GM10248 (cell line): ENCODE results near the gene ROBO1.
A peak's percentile ranks its signal among the peaks of the same experiment; 100 is the strongest.

Experiments
- CTCF ChIA-PET: fragments of 300-600 bp; sonication (Branson Sonifier 250); formaldehyde crosslinking; extraction: SDS; loops from one replicate; lab custom pipeline; 2021; ENCODE audit warnings: antibody characterized with exemption; lab: Yijun Ruan, JAX
- POLR2A ChIA-PET: fragments of 350-650 bp; sonication (Branson Sonifier 250); formaldehyde crosslinking; extraction: SDS; loops from one replicate; lab custom pipeline; 2020; ENCODE audit warnings: antibody characterized with exemption; lab: Yijun Ruan, JAX
- DNase-seq: peaks from one replicate; pipeline ENCODE4 v3.0.0; 2012; ENCODE audit errors: extremely low spot score
- CTCF ChIP-seq: IDR thresholded peaks from 2 replicates; pipeline ENCODE4 v1.5.1; 2012; ENCODE audit warnings: mild to moderate bottlenecking, low read depth; ENCODE audit errors: extremely low read depth, missing control alignments, control extremely low read depth

Gene ROBO1

GRCh38 chr3:78825858-78826215 lies 942.0 kb downstream of the ROBO1 start:
- no peak for DNase-seq
- TF ChIP-seq CTCF = no peak
- ChIA-PET CTCF (no interaction called here), POLR2A (no interaction called here)

- TF ChIP-seq CTCF = no peak
- DNase-seq = peak; percentile 4
- CTCF ChIA-PET = no interaction called here
- POLR2A ChIA-PET = no interaction called here
Observed at GRCh38 chr3:78825118-78825857, 942.5 kb downstream of the ROBO1 start.

- ChIA-PET CTCF (interaction anchor here (0.9 kb wide), 1 partner anchor 18 kb away, joined by 3 read pairs; no protein-coding TSS in a partner anchor), POLR2A (no interaction called here)
- DNase-seq = no peak
- no peak for TF ChIP-seq CTCF
Observed at GRCh38 chr3:78823859-78824258, 943.9 kb downstream of the ROBO1 start.

GRCh38 chr3:78823434-78823833 lies 944.4 kb downstream of the ROBO1 start:
- TF ChIP-seq CTCF = no peak
- CTCF ChIA-PET = interaction anchor here (0.9 kb wide), 1 partner anchor 18 kb away, joined by 3 read pairs; no protein-coding TSS in a partner anchor
- POLR2A ChIA-PET = no interaction called here
- no peak for DNase-seq

GRCh38 chr3:78822726-78823125 lies 945.1 kb downstream of the ROBO1 start:
- TF ChIP-seq CTCF = no peak
- no peak for DNase-seq
- ChIA-PET CTCF (no interaction called here), POLR2A (no interaction called here)

GRCh38 chr3:78820542-78820941 lies 947.3 kb downstream of the ROBO1 start:
- DNase-seq = no peak
- ChIA-PET POLR2A (no interaction called here), CTCF (no interaction called here)

More at GRCh38 chr3:78820542-78820941, 947.3 kb downstream of the ROBO1 start:
- no peak for TF ChIP-seq CTCF
